GM12801 (cell line): ENCODE results near the gene SPOCK1.

Experiments used
- CTCF ChIP-seq: IDR thresholded peaks from one replicate; pipeline ENCODE4 v1.5.1; 2011; ENCODE audit warnings: control low read depth; ENCODE audit not compliant: insufficient read length; ENCODE audit errors: extremely low read depth

Gene SPOCK1

DNA sequence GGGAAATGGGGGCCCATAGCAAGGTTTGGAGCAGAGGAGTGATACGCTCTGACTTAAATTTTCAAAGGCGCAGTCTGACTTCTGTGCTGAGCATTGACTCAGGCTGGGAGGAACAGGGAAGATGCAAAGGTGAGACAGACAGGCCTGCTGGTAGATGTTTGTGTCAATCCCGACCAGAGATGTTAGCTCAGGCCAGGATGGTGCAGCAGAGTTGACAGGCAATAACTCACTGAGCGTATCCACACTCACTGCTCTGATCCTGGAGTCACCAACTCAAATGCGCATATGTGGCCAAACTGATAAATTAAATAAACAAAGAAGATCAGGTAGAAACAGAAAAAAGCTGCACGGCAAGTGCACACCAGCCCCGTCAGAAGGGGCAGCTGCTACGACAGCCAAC is 95.3 kb downstream of the SPOCK1 start:
- no peak for TF ChIP-seq CTCF

- TF ChIP-seq CTCF = no peak
Observed at GRCh38 chr5:137402436-137403187, 96.5 kb downstream of the SPOCK1 start.

DNA sequence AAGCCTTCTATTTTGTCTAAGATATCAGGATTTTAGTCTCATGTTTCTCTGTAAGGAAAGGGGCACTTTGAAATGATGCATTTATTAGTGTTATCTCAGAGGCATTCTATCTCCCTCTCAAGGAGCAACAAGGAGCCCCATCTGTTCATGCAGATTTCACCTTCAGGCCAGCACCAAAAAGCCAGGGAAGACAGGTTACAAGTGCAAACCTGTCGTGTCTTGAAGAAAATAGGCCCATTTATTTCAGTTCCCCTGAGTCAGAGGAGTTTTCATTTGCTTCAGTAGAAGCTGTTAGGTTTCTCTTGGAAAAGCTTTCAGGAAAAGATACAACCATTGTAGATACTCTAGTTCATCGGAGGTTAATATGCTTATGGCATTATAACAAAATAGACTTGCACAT is 97.2 kb downstream of the SPOCK1 start:
- no peak for TF ChIP-seq CTCF

GRCh38 chr5:137400571-137400970 is 98.6 kb downstream of the SPOCK1 start:
- no peak for TF ChIP-seq CTCF

DNA sequence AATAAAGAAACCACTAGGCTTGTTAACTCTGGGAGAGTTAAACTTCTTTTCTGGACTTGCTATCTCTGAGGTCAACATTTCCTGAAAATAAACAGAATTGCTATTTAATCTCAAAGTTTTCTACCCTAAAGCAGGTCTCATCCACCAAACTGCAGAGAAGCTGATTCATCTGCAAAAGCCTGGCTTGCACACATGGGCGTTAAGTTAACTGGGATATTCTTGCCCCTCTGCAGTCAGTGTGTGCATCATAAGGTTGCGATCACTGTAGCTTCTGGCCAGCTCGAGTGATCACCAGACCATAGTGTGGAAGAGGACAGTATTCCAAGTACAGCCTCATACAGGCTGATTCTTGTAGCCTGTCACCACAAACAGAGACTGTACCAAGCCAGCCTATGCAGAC is 99.2 kb downstream of the SPOCK1 start:
- TF ChIP-seq CTCF = no peak

DNA sequence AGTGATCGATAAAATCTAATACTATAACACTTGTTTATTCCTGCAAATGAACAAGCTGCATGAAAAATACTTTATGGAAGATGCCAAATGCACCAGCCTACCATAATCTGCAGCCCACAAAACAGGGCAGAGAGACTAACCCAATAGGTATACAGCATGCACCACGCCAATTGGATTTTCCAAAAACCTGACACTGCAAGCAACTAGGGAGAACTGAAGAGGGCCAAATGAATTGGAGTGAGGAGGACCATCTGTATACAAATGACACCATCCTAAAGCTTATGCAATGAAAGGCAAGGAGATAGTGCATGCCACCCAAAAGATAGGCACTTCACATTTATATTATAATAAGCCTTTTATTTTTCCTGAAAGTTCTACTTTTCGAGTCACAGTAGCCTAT is 100.4 kb downstream of the SPOCK1 start:
- TF ChIP-seq CTCF = no peak

- no peak for TF ChIP-seq CTCF
Observed at GRCh38 chr5:137398154-137398553, 101.0 kb downstream of the SPOCK1 start.
